ENCODE results near the gene UGT1A6.
"Not testable (repeated sequence)": the region's sequence is repeated elsewhere in the genome, so short reads cannot be mapped to it uniquely, and the experiment has no call there.

UGT1A6 gene

DNA sequence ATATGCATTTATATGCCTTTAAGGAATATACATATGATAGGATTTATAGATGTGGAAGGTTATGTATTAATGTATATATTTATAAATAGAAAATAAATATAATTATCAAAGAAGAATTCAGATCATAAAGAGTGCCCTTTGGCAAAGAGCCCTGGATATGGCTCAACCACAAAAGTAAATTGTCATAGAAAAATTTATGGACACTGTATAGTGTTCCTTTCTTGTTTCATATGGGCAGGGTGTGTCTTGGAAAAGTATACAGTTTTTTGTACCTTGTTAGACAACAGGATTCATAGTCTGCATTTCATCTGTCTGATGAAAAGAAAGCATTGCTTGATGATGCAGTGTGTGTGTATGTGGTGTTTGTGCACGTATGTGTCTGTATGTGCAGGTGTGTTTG, 8.1 kb upstream of the UGT1A6 start:
- DNase-seq (ENCODE audit: low spot score), result no peak

DNA sequence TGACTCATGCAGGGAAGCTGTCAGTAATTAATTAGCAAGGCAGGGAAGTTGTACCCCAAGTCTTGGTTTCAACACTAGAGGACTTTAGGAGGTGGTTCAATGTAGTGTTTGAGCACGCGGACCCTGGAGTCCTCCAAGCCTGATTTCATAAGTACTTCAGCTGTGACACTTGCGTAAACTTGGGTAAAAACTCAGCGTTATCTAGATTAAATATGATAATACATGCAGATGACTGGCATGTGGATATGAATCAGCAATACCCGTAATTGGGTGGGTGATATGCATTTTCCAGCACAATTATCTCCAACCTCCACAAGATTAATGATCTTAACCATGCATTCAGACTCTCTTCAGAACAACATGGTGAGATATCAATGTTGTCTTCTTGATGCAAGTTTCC, 5.8 kb upstream of the UGT1A6 start:
- no peak for DNase-seq (ENCODE audit: low spot score)

DNA sequence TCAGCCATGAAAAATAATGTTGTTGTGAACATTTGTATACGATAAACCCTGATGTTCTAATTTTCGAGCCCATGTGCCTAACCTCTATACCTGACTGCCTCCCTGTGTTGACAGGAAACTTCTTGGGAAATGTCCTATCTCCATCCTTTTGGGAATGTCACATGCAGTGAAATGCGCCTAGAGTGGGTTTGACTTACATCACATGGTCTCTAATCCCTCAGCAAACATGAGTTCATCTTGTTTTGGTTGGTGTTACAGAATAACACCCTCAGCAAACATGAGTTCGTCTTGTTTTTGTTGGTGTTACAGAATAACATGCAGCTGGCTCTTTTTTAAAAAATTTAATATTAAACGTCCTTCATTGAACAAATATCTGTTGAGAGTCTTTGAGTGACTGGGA, 4.3 kb upstream of the UGT1A6 start:
- no peak for DNase-seq (ENCODE audit: low spot score)

DNA sequence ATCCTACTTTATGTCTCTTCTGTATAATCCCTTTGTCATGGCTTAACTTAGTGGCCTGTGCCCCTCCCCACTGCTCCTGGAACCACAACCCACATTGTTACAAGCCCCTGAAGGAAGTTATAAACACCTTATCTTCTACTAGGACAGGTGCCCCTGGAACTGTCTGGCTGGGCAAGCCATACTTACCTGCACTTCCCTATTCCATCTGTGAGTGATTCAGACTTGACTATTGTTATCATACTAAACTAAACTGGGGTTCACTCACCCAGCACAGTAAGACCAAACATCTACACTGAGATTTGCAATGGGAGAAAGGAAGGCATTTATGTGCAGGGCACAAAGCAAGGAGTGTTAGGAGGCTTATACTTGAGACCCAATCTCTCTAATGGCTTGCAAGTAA, 3.7 kb upstream of the UGT1A6 start:
- DNase-seq (ENCODE audit: low spot score), result no peak

DNA sequence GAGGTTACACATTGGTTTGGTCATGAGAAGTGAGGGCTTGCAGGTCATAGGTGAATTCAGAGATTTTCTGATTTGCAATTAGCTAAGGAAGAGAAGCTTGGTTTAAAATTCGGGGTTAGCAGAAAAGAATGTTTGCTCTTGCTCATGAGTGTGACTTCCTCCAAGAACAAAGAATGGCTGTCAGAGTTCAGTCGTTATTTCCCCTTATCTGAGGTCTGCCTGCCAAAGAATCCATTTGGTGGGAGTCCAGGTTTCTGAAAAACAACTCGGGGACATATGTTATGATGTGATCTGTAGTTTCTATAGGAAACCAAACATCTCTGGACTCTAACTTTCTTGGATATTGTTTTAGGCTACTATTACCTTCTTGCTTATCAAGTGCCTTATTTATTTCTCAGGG, 3.2 kb upstream of the UGT1A6 start:
- DNase-seq (ENCODE audit: low spot score), result no peak

DNA sequence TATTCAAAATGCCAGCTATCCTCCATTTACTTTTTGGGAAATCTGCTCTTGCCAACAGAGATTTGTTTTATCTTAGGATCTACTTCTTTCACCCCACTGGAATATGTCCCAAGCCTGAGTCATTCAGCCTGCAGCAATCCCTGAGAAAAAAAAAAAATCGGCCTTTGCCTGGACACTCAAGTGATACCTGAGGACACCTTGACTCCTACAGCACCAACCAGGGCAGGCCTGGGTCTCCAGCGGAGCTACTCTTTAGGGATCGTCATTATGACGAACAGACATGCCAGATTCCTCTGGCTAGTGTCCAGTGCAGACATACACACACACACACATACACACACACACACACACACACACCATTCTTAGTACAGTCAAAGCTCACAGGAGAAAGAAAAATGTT, 2.2 kb upstream of the UGT1A6 start:
- DNase-seq (ENCODE audit: low spot score), result no peak

DNA sequence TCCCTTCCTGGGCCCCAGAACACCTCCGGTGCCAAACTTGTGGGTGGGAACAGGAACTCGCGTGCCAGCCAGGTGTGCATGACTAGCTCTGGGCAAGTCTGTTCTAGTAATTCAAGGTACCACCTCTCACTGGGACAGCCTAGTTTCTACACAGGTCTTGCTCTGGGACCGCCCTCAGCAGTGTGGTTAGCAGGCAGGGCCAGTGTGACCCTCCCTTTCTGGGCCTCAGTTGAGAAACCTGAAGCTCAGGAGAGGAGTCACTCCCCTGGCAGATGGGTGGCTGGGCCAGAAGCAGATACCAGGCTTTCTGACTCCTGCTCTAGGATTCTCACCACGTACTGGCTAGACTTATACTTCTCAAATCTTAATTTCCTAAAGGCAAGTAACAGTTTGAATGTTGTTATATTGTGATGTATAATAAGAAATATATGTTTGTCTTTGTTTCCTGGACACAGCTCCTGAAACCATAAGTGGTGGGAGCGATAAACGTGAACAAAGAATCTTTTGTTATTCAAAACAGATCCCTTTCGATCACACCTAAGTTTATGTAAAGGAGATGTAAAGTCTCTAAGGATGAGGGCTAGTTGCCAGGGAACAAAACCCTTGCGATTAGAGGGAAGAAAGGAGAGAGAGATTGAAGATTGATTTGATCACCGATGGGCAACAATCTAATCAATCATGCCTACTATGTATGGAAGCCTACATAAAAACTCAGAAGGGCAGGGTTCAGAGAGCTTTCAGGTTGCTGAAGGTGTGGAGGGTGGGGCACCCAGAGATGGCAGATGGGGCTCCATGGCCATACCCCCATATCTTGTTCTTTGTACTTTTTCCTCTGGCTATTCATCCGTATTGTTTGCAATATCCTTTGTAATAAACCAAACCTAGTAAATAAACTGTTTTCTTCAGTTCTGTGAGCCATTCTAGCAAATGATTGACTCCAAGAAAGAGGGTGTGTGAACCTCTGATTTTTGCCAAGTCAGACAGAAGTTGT, 952 bp upstream of the UGT1A6 start:
- no peak for DNase-seq (ENCODE audit: low spot score)

DNA sequence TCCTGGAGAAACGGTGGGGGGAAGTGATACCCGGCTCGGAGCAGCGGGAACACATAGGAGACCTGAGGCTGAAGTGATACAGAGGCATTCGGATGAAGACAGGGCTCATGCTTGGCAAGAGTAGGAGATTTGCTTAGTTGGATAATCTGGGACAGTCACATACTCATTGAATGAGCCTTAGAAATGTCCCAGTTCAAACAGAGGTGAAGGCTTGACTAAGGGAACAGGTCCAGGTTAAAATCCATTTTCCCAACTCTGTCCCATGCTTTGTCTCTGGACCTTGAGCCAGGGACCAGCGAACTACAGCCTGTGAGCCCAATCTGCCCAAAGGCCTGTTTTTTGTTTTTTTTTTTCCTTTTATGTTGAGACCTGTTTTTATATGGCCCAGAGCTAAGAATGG, 1.3 kb downstream of the UGT1A6 start:
- no peak for DNase-seq (ENCODE audit: low spot score)

DNA sequence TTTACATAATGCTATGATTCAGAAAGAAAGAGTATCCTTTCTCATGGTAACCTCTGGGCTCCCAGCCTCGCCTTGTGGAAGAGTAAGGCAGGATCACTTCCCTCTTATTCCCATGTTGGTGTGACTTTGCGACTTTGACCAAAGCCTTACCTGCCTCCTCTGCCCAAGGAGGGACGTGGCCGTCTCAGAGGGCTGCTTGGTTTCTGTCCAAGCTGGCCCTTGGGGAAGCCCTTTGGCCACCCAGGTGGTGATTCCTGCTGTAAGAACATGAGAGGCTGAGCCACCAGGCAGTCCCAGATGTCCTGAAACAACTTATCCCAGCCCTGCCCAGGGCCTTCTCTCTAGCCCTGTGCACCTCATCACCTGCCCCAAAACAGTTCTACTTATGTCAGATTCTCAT, 6.0 kb downstream of the UGT1A6 start:
- no peak for DNase-seq (ENCODE audit: low spot score)

DNA sequence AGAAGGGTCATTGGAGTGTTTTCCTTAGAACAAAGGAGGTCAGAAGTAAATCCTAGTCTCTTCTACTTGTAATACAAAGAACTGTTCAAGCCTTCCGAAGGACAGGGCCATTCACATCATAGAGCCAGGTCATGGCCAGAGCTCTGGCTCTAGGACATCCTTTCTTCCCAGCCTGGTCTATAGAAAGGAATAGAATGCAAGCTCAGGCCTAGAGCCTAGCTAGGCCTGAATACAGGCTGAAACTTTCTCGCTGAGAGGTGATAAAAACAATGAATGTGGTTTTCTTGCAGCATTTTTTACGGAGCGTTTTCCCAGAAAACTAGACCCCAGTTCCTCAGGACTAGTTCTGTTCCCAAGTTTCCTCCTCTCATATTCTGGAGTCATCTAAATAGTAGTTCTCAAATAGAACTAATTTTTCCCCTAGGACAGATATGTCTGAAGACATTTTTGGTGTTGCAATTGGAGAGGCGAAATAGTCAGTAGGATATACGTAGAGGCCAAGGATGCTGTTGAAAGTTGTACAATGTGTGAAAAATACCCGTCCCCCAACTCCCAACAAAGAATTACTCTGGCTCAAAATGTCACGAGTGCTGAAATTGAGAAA, 6.8 kb downstream of the UGT1A6 start:
- DNase-seq (ENCODE audit: low spot score), result no peak

DNA sequence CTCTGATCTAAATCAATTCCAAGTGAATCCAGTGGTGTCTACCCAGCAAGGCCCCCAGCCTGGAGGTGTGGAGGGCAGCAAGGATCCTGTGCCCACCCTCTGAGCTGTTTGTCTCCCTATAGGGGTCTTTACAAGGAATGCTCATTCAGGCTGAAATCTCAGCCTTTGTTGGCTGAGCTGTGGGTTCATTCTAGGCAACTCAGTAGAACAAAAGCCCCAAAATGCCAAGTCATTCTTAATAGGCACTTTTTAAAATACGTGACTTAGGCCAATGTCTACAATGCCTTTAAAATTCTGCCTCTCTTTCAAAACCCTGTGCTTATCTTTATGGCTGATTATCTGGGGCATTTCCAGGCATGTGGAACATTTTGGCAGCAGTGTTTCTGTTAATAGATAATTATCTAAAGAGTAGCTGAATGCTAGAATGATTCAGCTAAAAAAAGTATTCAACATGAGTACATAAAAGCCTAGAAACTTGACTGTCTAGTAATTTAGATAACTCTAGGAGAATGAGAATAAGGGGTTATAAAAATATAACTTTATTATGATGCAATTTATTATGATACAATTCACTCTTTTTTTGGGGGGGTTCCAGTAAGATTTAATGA, 7.4 kb downstream of the UGT1A6 start:
- no peak for DNase-seq (ENCODE audit: low spot score)

DNA sequence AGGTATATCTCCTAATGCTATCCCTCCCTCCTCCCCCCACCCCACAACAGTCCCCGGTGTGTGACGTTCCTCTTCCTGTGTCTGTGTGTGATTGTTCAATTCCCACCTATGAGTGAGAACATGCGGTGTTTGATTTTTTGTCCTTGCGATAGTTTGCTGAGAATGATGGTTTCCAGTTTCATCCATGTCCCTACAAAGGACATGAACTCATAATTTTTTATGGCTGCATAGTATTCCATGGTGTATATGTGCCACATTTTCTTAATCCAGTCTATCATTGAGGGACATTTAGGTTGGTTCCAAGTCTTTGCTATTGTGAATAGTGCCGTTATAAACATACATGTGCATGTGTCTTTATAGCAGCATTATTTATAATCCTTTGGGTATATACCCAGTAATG, 8.2 kb downstream of the UGT1A6 start:
- not testable (repeated sequence) for DNase-seq (ENCODE audit: low spot score)

DNA sequence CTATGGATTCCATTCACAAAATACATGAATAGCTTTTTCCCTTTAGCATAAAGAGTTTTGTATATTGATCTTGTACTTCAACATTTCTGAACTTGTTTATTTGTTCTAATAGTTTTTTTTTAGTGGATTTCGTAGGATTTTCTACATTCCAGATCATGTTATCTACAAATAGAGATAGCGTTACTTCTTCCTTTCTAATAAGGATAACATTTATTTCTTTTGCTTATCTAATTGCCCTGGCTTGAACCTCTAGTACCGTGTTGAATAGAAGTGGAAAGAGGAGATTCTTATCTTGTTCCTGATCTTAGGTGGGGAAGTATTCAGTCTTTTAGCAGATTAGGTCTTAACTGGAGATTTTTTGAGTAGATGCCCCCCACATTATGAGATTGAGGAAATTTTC, 9.5 kb downstream of the UGT1A6 start:
- DNase-seq (ENCODE audit: low spot score), result no peak

DNA sequence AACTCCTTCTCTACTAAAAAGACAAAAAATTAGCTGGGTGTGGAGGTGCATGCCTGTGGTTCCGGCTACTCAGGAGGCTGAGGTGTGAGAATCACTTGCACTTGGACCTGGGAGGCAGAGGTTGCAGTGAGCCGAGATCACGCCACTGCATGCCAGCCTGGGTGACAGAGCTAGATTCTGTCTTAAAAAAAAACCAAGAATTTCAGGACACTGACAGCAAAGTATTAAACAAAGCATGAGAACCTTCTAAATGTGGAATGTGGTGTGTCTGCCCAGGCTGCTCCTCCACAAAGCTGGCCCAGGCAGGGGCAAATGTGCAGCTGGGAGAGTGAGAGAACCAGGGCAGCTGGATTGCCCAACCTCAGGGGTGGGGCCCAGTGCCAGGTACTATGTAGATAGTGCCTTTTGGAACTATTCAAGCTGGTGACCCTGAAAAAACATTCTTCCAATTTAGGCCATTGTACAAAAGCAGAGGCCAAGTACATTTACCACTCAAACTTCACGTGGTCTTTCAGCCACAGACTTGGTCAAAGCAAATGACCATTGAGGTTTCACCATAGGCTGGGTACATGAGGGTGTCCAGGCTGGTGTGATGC, 13.3 kb downstream of the UGT1A6 start:
- no peak for DNase-seq (ENCODE audit: low spot score)

DNA sequence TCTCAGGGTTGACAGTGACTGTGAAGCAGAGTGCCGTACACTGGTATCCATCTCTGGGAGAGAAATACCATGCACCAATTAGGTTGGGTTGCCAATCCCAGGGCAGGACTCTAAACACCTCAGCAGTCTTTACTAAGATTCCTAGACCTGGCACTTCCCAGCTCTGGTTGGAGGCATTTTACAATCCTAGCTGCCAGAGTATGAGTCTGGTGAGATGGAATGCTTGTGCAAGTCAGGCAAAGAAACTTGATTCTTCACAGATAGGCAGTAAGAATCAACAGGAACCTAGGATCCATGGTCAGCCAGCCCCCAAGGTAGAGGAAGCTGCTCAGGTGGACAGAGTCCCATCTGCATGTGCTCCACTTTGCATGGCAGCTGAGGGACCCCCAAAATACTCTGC, 14.0 kb downstream of the UGT1A6 start:
- DNase-seq (ENCODE audit: low spot score), result no peak

DNA sequence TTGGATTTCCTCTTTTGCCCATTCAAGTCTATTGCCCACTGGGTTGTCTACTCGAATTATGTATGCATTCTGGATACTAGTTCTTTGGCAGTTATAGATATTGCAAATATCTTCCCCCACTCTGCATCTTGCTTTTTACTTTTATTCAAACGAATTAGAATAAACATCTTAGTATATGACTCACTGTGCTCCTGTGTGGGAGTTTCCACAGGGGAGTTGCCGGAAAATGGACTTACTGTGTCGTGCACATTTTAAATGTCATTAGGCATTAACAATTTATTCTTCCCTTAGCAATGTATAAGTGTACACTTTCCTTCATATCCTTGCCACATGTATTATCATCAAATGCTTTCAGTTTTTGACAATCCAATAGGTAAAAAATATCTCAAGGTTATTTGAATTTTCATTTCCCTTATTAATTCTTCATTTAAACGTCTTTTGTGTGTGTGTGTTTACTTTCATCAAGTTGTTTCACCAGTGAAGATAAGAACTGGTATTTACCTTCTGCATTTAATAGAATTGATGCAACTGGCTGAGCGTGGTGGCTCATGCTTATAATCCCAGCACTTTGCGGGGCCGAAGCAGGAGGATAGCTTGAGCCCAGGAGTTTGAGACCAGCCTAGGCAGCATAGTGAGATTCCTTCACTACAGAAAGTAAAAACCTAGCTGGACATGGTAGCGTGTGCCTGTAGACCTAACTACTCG, 15.4 kb downstream of the UGT1A6 start:
- no peak for DNase-seq (ENCODE audit: low spot score)

DNA sequence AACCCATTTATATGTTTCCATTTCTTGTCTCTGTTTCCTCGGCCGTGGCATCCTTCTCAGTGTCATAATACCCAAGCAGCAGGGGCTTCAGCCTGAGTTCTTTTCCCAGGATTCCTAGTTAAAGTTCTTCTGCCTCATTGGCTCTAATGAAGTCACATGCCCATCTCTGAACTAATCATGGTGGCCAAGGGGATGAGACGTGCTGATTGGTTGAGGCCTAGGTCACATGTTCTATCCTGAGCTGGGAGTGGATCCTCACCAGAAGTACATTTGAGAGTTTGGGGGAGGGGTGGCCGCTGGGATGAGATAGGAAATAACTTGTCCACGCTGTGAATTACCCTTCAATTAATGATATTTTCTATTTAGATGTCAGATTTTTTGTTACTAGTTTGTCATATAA, 16.3 kb downstream of the UGT1A6 start:
- no peak for DNase-seq (ENCODE audit: low spot score)

DNA sequence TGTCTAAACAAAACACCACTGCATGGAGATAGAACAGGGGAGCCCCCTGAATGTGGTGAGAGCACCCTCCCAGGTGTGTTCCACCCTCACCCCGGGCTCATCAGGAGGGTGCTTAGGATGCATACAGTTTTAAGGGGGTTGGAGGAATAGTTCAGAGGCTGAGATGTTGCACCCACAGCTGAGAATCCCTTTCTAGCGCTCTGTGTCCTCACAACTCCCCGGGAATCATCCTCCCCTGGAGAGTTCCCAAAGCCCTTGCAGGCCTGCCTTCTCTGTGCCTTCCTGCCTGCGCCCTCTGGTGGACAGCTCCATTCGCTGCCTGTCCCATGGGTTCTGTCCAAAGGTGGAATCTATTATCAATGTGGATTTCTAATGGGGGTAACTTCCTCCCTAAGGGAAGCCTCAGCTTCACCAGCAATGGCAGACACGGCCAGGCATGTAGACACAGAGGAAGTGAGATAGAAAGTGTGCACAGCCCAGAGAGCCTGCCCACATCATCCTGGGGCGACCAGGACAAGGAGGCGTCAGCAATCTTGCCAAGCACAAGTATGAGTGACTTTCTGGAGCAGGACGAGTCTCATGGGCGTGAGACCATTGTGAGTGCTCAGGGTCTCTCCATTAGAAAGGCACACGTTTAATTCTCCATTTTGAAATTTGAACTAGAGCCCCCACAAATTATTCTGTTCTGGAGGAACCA, 18.8 kb downstream of the UGT1A6 start:
- DNase-seq (ENCODE audit: low spot score), result peak; percentile 48

DNA sequence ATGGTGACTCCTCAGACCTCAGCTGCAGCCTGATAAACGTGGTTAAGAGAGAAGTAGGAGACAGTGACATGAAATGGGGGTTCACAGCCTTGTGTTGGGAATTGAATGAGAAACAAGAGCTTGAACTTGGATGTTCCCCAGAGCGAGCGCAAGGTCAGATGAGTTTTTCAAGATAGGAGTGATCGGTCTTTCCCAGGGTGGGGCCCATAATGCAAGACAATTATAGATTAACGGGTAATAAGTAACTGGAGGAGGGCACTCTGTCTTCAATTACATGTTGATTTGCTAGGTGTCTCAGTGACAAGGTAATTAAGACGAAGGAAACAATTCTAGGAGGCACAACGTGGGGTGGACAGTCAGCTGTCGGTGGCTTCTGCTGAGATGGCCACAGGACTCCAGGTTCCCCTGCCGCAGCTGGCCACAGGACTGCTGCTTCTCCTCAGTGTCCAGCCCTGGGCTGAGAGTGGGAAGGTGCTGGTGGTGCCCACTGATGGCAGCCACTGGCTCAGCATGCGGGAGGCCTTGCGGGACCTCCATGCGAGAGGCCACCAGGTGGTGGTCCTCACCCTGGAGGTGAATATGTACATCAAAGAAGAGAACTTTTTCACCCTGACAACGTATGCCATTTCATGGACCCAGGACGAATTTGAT, 20.0 kb downstream of the UGT1A6 start, which contains the start of gene UGT1A5:
TSS of gene UGT1A5 (plus strand) at position 297 of the 651 bp plus-strand sequence. CDS start at position 382, 85 bp downstream.
- DNase-seq (ENCODE audit: low spot score), result no peak

DNA sequence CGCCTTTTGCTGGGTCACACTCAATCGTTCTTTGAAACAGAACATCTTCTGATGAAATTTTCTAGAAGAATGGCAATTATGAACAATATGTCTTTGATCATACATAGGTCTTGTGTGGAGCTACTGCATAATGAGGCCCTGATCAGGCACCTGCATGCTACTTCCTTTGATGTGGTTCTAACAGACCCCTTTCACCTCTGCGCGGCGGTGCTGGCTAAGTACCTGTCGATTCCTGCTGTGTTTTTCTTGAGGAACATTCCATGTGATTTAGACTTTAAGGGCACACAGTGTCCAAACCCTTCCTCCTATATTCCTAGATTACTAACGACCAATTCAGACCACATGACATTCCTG, 20.5 kb downstream of the UGT1A6 start:
- no peak for DNase-seq (ENCODE audit: low spot score)

DNA sequence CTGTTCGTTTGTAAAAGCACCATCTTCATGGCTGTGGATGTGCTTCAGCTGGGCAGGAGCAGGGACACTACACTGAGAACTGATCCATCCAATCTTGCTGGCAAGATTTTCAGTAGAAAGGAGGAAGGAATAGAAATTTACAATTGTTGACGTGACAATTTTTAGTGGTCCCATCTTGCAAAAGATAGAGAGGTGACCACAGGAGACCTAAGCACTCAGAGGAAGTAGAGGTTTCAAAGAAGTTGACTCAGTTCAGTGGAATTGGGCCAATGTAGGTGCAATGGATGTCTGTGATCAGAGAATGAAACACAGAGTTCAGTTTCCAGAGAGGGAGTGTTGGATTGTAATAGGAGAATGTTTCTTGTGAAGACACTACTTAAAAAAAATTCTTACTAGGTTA, 21.4 kb downstream of the UGT1A6 start:
- DNase-seq (ENCODE audit: low spot score), result no peak

Measured in SK-N-DZ (cell line).